HEK293 (cell line): ENCODE measurements around the gene DOK1.

Source experiments
- RBAK ChIP-seq: fragments of 450-650 bp; formaldehyde crosslinking; IDR thresholded peaks from 2 replicates; pipeline ENCODE4 v1.5.1; 2016; ENCODE audit warnings: missing biosample characterization, missing genetic modification characterization
- ZNF311 ChIP-seq: fragments of 450-650 bp; formaldehyde crosslinking; IDR thresholded peaks from 2 replicates; pipeline ENCODE4 v1.5.1; 2017; ENCODE audit warnings: missing biosample characterization, missing genetic modification characterization, borderline replicate concordance
- TF ChIP-seq, protein P1 (sequence below): fragments of 450-650 bp; formaldehyde crosslinking; IDR thresholded peaks from 2 replicates; pipeline ENCODE4 v1.5.1; 2016; ENCODE audit warnings: missing biosample characterization, missing genetic modification characterization
- TF ChIP-seq, protein P2 (sequence below): IDR thresholded peaks from 2 replicates; pipeline ENCODE4 v1.6.1; 2011; ENCODE audit warnings: mild to moderate bottlenecking, low read depth, low read length, borderline replicate concordance

DNA sequence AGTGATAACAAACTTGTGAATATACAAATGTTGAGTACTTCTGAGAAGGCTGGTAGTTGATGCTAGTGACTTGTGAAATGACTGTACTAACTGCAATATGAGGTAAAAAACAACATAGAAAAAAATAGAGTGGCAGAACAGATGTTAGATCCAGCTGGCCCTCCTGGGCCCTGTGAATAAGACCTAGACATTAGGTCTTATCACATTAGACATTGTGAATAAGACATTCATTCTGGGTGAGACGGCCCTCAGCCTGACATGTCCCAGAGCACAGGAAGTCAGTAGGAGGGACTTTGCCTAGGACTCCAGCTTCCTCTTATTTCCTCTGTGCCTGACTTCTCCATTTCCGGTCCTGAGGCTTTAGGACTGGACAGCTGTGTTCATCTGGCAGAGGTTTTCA is 22.9 kb downstream of the DOK1 start:
- TF ChIP-seq, protein P1, sequence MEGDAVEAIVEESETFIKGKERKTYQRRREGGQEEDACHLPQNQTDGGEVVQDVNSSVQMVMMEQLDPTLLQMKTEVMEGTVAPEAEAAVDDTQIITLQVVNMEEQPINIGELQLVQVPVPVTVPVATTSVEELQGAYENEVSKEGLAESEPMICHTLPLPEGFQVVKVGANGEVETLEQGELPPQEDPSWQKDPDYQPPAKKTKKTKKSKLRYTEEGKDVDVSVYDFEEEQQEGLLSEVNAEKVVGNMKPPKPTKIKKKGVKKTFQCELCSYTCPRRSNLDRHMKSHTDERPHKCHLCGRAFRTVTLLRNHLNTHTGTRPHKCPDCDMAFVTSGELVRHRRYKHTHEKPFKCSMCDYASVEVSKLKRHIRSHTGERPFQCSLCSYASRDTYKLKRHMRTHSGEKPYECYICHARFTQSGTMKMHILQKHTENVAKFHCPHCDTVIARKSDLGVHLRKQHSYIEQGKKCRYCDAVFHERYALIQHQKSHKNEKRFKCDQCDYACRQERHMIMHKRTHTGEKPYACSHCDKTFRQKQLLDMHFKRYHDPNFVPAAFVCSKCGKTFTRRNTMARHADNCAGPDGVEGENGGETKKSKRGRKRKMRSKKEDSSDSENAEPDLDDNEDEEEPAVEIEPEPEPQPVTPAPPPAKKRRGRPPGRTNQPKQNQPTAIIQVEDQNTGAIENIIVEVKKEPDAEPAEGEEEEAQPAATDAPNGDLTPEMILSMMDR: no peak
- TF ChIP-seq RBAK (tag by site-specific recombination) (no peak), ZNF311 (tag by site-specific recombination) (no peak)
- TF ChIP-seq, protein P2, sequence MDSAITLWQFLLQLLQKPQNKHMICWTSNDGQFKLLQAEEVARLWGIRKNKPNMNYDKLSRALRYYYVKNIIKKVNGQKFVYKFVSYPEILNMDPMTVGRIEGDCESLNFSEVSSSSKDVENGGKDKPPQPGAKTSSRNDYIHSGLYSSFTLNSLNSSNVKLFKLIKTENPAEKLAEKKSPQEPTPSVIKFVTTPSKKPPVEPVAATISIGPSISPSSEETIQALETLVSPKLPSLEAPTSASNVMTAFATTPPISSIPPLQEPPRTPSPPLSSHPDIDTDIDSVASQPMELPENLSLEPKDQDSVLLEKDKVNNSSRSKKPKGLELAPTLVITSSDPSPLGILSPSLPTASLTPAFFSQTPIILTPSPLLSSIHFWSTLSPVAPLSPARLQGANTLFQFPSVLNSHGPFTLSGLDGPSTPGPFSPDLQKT: no peak
